HG02642 (cell line): ENCODE data around the gene TMIGD3.

Source experiments
- ATAC-seq: cut with Tn5 transposase; IDR thresholded peaks from one replicate; pipeline ENCODE4 v1.9.1; 2021; ENCODE audit warnings: mild to moderate bottlenecking; ENCODE audit not compliant: unreplicated experiment, poor library complexity

The TMIGD3 gene

GRCh38 chr1:111476761-111477309, 26.6 kb downstream of the TMIGD3 start:
- peak; percentile 73 for ATAC-seq

- no peak for ATAC-seq
Measured at GRCh38 chr1:111476214-111476613, 27.2 kb downstream of the TMIGD3 start.

DNA sequence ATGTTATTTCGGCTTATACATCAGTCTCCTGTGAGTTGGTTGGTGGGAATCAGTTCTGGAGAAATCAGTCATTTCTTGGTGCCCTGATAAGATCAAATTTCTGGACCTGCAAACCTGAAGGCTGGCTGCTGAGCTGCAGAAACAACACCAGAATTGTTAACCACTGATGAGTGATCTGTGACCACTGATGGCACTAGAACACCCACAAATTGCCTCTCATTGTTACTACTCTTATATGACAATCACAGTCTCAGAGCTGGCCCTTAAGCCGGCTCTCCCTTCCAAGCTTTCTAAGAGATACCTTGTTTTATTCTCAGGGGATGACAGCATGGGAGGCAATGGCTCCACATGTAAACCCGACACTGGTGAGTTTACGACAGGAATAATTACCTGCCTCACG, 27.7 kb downstream of the TMIGD3 start:
- ATAC-seq, result no peak

GRCh38 chr1:111474521-111474920, 28.9 kb downstream of the TMIGD3 start:
- ATAC-seq, result no peak

- no peak for ATAC-seq
Measured at GRCh38 chr1:111474106-111474505, 29.3 kb downstream of the TMIGD3 start.

DNA sequence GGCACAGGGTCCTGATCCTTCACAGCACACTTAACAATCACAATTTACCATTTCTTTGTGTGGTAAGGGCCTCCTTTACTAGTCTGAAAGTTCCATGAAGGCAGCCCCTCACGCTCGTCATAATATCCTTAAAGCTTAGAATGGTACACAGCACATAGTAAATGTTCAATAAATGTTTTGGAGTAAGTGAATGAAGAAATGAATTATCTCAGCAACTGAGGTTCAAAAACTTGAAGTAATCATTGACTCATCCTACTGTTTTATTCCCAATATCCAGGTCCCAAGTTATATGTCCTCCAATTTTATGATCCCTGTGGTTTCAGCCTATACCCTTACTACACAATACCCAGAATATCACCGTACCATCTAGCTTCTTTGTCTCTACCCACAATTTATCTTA, 31.9 kb downstream of the TMIGD3 start:
- no peak for ATAC-seq

DNA sequence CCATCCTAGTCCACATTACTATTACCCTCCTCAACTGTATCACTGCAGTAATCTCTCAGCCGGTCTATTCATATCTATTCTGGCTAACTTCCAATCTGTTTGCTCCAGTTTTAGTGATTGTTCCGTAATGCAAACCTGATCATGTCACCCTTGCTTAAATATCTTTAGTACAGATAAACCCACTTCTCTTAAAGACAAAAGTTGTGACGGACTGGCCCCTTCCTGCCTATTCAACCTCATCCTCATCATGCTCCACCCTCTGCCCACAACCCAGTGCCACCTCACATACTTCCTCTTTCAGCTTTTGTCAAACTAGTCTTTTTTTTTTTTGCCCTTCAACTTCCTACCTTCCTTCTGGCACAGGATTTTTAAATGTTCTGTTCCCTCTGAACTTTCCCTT, 32.4 kb downstream of the TMIGD3 start:
- no peak for ATAC-seq

DNA sequence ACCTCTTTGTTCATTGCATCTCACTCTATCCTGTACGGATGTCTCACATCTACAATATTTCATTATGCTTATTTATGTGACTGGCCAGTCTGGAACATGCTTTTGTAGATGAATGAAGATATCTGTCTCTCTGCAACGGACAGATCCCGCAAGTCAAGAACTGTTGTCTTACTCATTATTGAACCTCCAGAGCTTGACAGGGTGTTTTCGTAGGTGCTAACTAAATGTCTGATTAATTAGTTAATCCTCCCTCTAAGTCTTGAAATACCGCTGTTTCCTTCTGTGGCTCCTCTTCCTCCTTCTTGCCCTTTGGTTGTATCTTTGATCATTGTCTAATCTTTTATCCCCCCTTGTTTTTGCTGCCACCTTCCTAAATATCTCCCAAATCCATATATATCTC, 32.8 kb downstream of the TMIGD3 start:
- no peak for ATAC-seq

DNA sequence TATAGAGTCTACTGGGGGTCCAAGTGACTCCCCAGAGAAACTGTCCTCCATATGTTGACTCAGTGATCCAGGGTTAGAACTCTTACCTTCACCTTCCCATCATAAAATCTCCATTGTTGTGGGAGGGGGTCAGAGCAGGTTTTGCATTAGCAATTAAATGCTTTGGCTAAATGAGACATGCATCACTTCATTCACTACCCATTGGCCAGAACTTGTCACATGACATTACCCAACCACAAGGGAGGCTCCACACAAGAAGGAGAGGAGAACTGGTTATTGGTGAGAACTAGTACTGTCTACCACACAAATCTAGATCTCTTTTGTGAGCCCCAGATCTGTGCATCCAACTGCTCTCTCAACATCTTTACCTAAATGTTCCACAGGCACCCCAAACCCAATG, 33.9 kb downstream of the TMIGD3 start:
- ATAC-seq, result no peak

DNA sequence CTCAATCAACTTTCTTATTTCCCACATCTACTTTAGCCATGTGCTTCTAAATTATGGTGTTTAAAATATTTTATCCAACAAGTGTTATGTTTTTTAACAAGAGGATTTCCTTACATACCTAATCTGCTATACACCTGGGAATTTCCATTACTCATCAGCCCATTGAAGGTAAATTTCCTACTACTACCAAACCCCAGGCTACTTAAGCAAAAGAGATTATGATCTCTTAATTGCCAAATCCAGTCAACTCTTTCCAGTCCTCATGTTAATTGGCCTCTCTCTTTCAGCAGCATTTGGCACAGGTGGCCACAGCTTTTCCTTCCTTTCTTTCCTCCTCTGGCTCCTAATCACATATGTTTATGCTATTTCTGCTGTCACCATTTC, 34.7 kb downstream of the TMIGD3 start:
- ATAC-seq, result no peak

DNA sequence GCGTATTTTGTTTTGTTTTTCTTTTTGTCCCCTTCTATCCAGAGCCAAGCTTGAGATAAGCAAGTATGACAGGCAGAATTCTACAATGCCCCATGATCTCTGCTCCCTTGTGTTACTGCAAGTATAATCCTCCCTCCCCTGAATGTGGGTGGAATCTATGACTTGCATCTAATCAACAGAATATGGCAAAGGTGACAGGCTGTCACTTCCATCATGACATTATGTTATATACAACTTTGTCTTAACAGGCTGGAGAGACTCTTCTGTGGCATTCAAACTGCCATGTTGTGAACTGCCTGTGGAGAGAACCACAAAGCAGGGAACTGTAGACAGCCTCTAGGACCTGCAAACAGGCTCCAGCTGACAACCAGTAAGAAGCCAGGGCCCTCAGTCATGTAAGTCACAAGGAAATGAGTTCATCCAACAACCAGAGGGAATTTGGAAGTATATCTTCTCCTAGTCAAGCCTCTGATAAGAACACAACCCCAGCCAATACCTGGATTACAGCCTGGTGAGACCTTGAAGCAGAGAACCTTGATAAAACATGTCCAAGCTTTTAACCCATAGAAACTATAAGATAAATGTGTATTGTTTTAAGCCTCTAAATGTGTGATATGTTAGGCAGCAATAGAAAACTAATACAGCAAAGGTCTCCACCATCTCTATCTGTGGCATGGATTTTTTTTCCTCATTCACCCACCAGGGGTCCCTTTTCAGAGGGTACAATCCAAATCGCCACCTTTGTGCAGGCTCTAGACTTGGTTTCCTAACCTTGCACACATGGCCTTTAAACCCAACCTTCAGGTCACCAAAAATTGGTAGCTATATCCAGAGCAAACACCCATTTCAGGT, 35.3 kb downstream of the TMIGD3 start:
- no peak for ATAC-seq

DNA sequence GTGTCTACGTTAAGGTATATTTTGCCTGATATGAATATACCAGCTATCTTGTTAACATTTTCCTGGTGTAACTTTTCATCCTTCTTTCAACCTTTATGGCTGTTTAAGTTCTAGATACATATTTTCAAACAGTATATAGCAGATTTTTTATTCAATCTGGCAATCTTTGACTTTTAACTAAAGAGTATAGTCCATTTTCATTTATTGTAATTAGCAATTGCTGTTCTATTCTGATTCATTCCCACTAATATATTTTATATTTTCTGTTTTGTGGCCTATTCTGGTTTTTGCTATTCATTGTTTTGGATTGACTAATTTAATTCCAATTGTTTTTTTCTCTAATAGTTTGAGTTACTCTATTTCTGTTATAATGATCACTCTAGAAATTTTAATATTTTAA, 37.0 kb downstream of the TMIGD3 start:
- ATAC-seq, result no peak

GRCh38 chr1:111465754-111466153, 37.7 kb downstream of the TMIGD3 start:
- ATAC-seq, result no peak

- ATAC-seq, result no peak
Measured at GRCh38 chr1:111463029-111463683, 40.3 kb downstream of the TMIGD3 start.

DNA sequence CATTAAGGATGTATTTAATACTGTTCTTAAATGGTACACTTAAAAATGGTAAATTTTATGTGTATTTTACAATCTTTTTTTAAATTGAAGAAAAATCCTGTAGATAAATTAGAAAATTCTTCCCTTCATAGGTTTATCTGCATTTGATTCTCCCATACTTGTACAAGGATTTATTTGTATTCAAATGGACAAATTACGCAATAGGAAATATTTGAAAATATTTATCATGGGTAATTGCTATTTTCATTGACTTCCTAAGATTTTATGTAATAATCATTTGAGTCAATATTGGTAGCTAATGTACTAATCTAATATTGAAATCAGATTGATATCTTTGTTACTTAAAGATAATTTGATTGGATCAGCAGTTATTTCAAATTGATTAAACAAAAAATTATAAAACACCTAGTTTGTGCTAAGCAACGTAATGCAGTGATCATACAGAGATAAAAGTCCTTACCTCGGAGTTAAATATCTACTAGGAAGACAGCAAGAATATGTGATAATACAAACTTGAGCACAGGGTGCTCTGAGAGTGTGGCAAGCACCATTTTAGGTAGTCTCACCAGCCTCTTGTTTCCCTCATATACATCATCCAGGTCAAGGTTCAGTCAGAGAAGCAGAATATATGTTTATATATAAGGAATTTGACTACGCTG, 40.9 kb downstream of the TMIGD3 start:
- no peak for ATAC-seq

- no peak for ATAC-seq
Measured at GRCh38 chr1:111461765-111462164, 41.7 kb downstream of the TMIGD3 start.

- no peak for ATAC-seq
Measured at GRCh38 chr1:111455642-111456031, 47.8 kb downstream of the TMIGD3 start.

DNA sequence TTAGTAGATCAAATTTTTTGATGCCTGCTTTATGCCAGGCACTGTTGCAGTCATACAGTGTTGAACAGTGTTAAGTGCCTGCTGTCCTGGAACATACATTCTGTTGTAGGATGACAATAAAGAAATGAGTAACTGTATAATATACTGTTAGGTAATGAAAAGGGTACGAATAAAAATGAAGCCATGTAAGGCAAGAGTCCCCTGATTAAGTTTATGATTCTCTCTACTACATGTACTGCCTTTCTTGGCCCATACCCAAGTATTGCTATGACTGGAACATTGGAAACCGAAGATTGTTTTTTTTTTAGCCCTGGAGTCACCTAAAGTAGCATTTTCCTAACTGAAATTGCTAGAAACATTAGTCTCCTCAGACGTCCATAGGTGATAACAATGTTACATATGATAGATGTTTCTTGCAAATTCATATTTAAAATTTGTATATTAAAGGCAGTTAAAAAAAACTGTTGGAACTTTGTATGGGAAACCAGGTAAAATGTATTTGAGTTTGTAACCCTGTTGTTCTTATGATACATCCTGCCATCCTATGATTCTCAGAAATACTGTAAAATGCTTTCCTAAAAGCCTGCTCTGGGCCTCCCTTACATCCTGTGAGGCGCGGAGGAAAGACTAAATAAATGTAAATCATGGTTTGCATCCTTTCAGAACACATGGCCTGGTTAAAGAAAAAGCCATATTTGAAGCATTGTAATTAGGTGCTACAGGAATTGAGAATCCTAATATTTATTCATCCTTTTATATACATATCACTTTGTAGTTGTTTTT, 48.4 kb downstream of the TMIGD3 start:
- ATAC-seq, result no peak

DNA sequence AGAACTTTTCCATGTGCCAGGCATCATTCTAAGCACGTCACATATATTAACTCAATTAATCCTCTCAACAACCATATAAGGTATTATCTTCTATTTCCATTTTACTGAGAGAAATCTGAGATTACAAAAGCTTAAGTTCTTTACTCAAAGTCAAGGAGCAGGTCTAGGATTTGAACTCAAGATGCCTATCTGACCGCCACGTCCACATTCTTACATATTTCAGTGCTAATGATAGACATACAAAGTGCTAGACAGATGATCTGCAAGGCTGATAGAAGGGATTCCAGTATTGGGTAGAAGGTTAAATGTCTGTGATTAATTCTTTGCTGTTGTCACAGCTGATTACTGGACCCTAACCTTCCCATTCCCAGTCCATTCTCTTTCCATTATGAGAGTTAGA, 49.7 kb downstream of the TMIGD3 start:
- ATAC-seq, result no peak

DNA sequence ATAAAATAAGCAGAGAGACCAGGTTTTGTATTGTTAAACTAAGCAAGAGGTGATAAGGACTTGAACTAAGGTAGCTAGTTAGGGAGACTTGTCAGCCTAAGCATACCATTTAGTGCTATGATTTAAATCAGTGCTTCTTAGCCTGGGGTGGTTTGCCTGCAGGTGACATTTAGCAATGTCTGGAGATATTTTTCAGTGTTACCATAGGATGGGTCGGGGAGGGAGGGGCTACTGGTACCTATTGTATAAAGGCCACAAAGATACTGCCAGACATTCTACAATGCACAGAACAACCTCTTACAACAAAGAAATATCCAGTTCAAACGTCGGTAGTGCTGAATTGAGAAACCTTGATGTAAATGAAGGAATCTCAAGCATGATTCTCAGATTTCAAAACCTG, 50.9 kb downstream of the TMIGD3 start:
- no peak for ATAC-seq
